Astrocyte of the cerebellum (primary cell): Measurements from ENCODE around the gene TOE1.

ENCODE experiments used
- DNase-seq: peaks from one replicate; pipeline ENCODE4 v3.0.0-alpha.2; 2011; ENCODE audit warnings: low read depth
- H3K4me3 ChIP-seq: 2 replicates; pipeline ENCODE4 v1.5.1; 2011; ENCODE audit warnings: mild to moderate bottlenecking, low read depth, low read length, moderate library complexity
- CTCF ChIP-seq: IDR thresholded peaks from 2 replicates; pipeline ENCODE4 v1.5.1; 2012; ENCODE audit warnings: low read length, low read depth, moderate library complexity, mild to moderate bottlenecking; ENCODE audit errors: missing control alignments
- in situ Hi-C: cut with HindIII; loops from 2 replicates; pipeline ENCODE4 v1.10.0; 2017; ENCODE audit warnings: low sequenced_read_pairs

Gene TOE1

GRCh38 chr1:45386219-45386618 is 46.2 kb downstream of the TOE1 start:
- DNase-seq: no peak
- in situ Hi-C loops: no loop called here
- no peak overlapping the region for H3K4me3 ChIP-seq
- TF ChIP-seq CTCF: no peak
